WTC11 (cell line): ENCODE measurements around the gene TGM2. TPM values are rescaled to one million over a fixed set of nuclear protein-coding genes. Genes with fewer than 3 reads are reported as not detected.

Experiments used
- ATAC-seq: fragments of 200-7000 bp; cut with Tn5 transposase; 2 replicates; pipeline ENCODE4 v1.10.0; 2021; ENCODE audit warnings: mild to moderate bottlenecking, moderate library complexity
- CTCF ChIA-PET: fragments of 300-600 bp; sonication (Branson Sonifier 250); formaldehyde crosslinking; loops from one replicate; lab custom pipeline; 2021; ENCODE audit warnings: antibody characterized with exemption; lab: Charles Lee
- POLR2A ChIA-PET: fragments of 350-600 bp; sonication (Branson Sonifier 250); formaldehyde crosslinking; loops from one replicate; lab custom pipeline; 2021; ENCODE audit warnings: antibody characterized with exemption; lab: Charles Lee
- DNase-seq: peaks from one replicate; pipeline ENCODE4 v3.0.0; 2021; ENCODE audit warnings: low spot score
- H3K27ac Mint-ChIP-seq: 2 replicates; pipeline ENCODE4 v1.8.0; 2021; ENCODE audit warnings: mixed read lengths
- H3K27me3 Mint-ChIP-seq: 2 replicates; pipeline ENCODE4 v1.8.0; 2021; ENCODE audit warnings: low read depth, mild to moderate bottlenecking, moderate library complexity, mixed read lengths
- H3K36me3 Mint-ChIP-seq: 2 replicates; pipeline ENCODE4 v1.8.0; 2021; ENCODE audit warnings: mixed read lengths
- H3K4me1 Mint-ChIP-seq: 2 replicates; pipeline ENCODE4 v1.8.0; 2022; ENCODE audit warnings: mixed read lengths
- H3K4me3 Mint-ChIP-seq: 2 replicates; pipeline ENCODE4 v1.8.0; 2021; ENCODE audit warnings: mild to moderate bottlenecking, moderate library complexity, mixed read lengths
- H3K9me3 Mint-ChIP-seq: 2 replicates; pipeline ENCODE4 v1.8.0; 2021; ENCODE audit warnings: mixed read lengths
- CREB1 ChIP-seq: sonication (generic); formaldehyde crosslinking; IDR thresholded peaks from 2 replicates; pipeline ENCODE4 v1.8.0; 2023; ENCODE audit warnings: mild to moderate bottlenecking, missing genetic modification reagents
- EMX1 ChIP-seq: fragments of 250-450 bp; sonication (Bioruptor Pico); IDR thresholded peaks from 2 replicates; pipeline ENCODE4 v1.8.0; 2021; ENCODE audit warnings: mild to moderate bottlenecking
- FOXK1 ChIP-seq: sonication (generic); formaldehyde crosslinking; IDR thresholded peaks from 2 replicates; pipeline ENCODE4 v1.8.0; 2022; ENCODE audit warnings: mild to moderate bottlenecking, moderate library complexity, missing genetic modification reagents
- FOXP1 ChIP-seq: sonication (generic); formaldehyde crosslinking; IDR thresholded peaks from 2 replicates; pipeline ENCODE4 v1.8.0; 2022; ENCODE audit warnings: missing genetic modification reagents, mild to moderate bottlenecking, moderate library complexity, borderline replicate concordance
- GRHL2 ChIP-seq: fragments of 250-450 bp; sonication (Bioruptor Pico); IDR thresholded peaks from 2 replicates; pipeline ENCODE4 v1.8.0; 2022; ENCODE audit warnings: mild to moderate bottlenecking, moderate library complexity; ENCODE audit not compliant: insufficient replicate concordance, severe bottlenecking
- GTF2I ChIP-seq: fragments of 250-450 bp; sonication (Bioruptor Pico); conservative IDR thresholded peaks from 2 replicates; pipeline ENCODE4 v1.4.0; 2021; ENCODE audit warnings: mild to moderate bottlenecking
- HMGA2 ChIP-seq: fragments of 250-450 bp; sonication (Bioruptor Pico); IDR thresholded peaks from 2 replicates; pipeline ENCODE4 v1.4.0; 2021; ENCODE audit warnings: mild to moderate bottlenecking, moderate library complexity
- IRF2 ChIP-seq: sonication (generic); formaldehyde crosslinking; IDR thresholded peaks from 2 replicates; pipeline ENCODE4 v1.8.0; 2022; ENCODE audit warnings: low read depth, missing genetic modification reagents, borderline replicate concordance
- JAZF1 ChIP-seq: fragments of 250-450 bp; sonication (Bioruptor Pico); IDR thresholded peaks from 2 replicates; pipeline ENCODE4 v1.9.0; 2021; ENCODE audit warnings: moderate library complexity, mild to moderate bottlenecking, inconsistent platforms
- MXD4 ChIP-seq: fragments of 250-450 bp; sonication (Bioruptor Pico); IDR thresholded peaks from 2 replicates; pipeline ENCODE4 v1.8.0; 2021; ENCODE audit warnings: mild to moderate bottlenecking, moderate library complexity, borderline replicate concordance
- MYBL2 ChIP-seq: sonication (generic); formaldehyde crosslinking; IDR thresholded peaks from 2 replicates; pipeline ENCODE4 v1.8.1; 2023; ENCODE audit warnings: mild to moderate bottlenecking, moderate library complexity, missing genetic modification reagents
- RELA ChIP-seq: sonication (generic); formaldehyde crosslinking; IDR thresholded peaks from 2 replicates; pipeline ENCODE4 v1.8.1; 2022; ENCODE audit warnings: missing genetic modification reagents, mild to moderate bottlenecking, borderline replicate concordance
- RORB ChIP-seq: fragments of 250-450 bp; sonication (Bioruptor Pico); IDR thresholded peaks from 2 replicates; pipeline ENCODE4 v1.9.0; 2021; ENCODE audit warnings: mild to moderate bottlenecking
- TEAD4 ChIP-seq: sonication (generic); formaldehyde crosslinking; IDR thresholded peaks from 2 replicates; pipeline ENCODE4 v1.8.0; 2022; ENCODE audit warnings: mild to moderate bottlenecking, missing genetic modification reagents
- total RNA-seq: library from RNA; stranded (reverse); gene quantifications from 3 replicates; pipeline ENCODE4 v1.2.3, GENCODE V29; 2021
- TF ChIP-seq, protein P1 (sequence below): sonication (generic); formaldehyde crosslinking; IDR thresholded peaks from 2 replicates; pipeline ENCODE4 v1.8.0; 2023; ENCODE audit warnings: mild to moderate bottlenecking, missing genetic modification reagents
- TF ChIP-seq, protein P2 (sequence below): sonication (generic); formaldehyde crosslinking; IDR thresholded peaks from 2 replicates; pipeline ENCODE4 v1.8.1; 2023; ENCODE audit warnings: mild to moderate bottlenecking, missing genetic modification reagents, borderline replicate concordance
- TF ChIP-seq, protein P3 (sequence below): sonication (generic); formaldehyde crosslinking; IDR thresholded peaks from 2 replicates; pipeline ENCODE4 v1.8.0; 2022; ENCODE audit warnings: mild to moderate bottlenecking, missing genetic modification reagents
- TF ChIP-seq, protein P4 (sequence below): sonication (generic); formaldehyde crosslinking; IDR thresholded peaks from 2 replicates; pipeline ENCODE4 v1.8.1; 2022; ENCODE audit warnings: low read depth, mild to moderate bottlenecking, moderate library complexity, missing genetic modification reagents, borderline replicate concordance
- TF ChIP-seq, protein P5 (sequence below): sonication (generic); formaldehyde crosslinking; IDR thresholded peaks from 2 replicates; pipeline ENCODE4 v1.8.1; 2023; ENCODE audit warnings: mild to moderate bottlenecking, moderate library complexity, missing genetic modification reagents
- TF ChIP-seq, protein P6 (sequence below): sonication (generic); formaldehyde crosslinking; IDR thresholded peaks from 2 replicates; pipeline ENCODE4 v1.8.0; 2022; ENCODE audit warnings: mild to moderate bottlenecking, missing genetic modification reagents

The TGM2 gene
- total RNA-seq, 1 experiment from 2014 or later = 1.5 TPM

DNA sequence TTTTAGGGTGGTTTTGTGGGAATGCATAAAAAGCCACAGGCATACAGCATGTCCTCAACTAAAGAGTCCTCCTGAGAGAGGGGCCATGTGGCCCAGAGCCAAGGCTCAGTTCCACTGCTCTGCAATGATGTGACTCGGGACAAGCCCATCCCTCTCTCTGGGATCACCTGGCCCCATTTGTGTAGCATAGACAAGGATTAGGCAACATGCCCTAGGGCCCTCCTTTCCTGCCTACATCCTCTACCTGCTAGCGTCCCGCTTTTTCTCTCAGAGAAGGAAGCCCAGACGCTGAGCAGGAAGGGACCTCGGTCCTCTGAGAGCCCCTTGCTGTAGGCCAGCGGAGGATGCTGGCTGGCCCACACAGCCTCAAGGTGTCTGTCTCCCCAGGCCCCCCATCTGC is 8.8 kb downstream of the TGM2 start:
- no peaks in the 10 kb centered on the region for H3K36me3 Mint-ChIP-seq
- POLR2A ChIA-PET = no interaction called here
- CTCF ChIA-PET = interaction anchor here (1.2 kb wide), 1 partner anchor 99 kb away, joined by 3 read pairs; no protein-coding TSS in a partner anchor
- no peak for DNase-seq
- TF ChIP-seq GTF2I (CRISPR knock-in tag) (no peak), MXD4 (no peak), IRF2 (CRISPR knock-in tag) (no peak), FOXK1 (no peak)
- TF ChIP-seq, protein P1, sequence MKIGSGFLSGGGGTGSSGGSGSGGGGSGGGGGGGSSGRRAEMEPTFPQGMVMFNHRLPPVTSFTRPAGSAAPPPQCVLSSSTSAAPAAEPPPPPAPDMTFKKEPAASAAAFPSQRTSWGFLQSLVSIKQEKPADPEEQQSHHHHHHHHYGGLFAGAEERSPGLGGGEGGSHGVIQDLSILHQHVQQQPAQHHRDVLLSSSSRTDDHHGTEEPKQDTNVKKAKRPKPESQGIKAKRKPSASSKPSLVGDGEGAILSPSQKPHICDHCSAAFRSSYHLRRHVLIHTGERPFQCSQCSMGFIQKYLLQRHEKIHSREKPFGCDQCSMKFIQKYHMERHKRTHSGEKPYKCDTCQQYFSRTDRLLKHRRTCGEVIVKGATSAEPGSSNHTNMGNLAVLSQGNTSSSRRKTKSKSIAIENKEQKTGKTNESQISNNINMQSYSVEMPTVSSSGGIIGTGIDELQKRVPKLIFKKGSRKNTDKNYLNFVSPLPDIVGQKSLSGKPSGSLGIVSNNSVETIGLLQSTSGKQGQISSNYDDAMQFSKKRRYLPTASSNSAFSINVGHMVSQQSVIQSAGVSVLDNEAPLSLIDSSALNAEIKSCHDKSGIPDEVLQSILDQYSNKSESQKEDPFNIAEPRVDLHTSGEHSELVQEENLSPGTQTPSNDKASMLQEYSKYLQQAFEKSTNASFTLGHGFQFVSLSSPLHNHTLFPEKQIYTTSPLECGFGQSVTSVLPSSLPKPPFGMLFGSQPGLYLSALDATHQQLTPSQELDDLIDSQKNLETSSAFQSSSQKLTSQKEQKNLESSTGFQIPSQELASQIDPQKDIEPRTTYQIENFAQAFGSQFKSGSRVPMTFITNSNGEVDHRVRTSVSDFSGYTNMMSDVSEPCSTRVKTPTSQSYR (CRISPR knock-in tag) = no peak
- TF ChIP-seq, all 79 proteins: peak for 0
- no peak for ATAC-seq
- Mint-ChIP-seq H3K27ac (no peak overlapping the region), H3K27me3 (no peaks in the 10 kb centered on the region), H3K9me3 (no peaks in the 10 kb centered on the region), H3K4me1 (peaks cover 18% of the 10 kb centered on the region), H3K4me3 (no peak overlapping the region)

DNA sequence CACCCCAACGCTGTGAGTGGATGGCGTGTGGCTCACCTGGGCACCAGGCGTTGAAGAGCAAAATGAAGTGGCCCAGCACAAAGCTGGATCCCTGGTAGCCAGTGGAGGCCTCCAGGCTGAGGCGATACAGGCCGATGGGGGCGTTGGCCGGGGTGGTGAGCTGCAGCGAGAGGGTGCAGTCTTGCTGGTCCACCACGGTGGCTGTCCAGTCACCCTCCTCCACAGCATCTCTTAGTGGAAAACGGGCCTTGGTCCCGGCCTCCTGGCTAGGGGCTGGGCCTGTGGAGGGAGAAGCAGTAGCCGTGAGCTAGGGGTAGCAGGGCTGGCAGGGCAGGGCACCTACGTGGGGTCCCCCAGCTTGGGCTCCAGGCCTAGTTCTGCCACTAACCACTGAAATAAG is 9.3 kb downstream of the TGM2 start:
- Mint-ChIP-seq H3K4me1 (peaks cover 18% of the 10 kb centered on the region), H3K4me3 (no peak overlapping the region), H3K9me3 (no peaks in the 10 kb centered on the region), H3K27ac (no peak overlapping the region), H3K36me3 (no peaks in the 10 kb centered on the region), H3K27me3 (no peaks in the 10 kb centered on the region)
- ATAC-seq = no peak
- DNase-seq = no peak
- ChIA-PET CTCF (interaction anchor here (1.2 to 1.9 kb wide), 2 partner anchors 82 to 98 kb away, joined by 3 to 6 read pairs; no protein-coding TSS in a partner anchor), POLR2A (no interaction called here)
- TF ChIP-seq, protein P2, sequence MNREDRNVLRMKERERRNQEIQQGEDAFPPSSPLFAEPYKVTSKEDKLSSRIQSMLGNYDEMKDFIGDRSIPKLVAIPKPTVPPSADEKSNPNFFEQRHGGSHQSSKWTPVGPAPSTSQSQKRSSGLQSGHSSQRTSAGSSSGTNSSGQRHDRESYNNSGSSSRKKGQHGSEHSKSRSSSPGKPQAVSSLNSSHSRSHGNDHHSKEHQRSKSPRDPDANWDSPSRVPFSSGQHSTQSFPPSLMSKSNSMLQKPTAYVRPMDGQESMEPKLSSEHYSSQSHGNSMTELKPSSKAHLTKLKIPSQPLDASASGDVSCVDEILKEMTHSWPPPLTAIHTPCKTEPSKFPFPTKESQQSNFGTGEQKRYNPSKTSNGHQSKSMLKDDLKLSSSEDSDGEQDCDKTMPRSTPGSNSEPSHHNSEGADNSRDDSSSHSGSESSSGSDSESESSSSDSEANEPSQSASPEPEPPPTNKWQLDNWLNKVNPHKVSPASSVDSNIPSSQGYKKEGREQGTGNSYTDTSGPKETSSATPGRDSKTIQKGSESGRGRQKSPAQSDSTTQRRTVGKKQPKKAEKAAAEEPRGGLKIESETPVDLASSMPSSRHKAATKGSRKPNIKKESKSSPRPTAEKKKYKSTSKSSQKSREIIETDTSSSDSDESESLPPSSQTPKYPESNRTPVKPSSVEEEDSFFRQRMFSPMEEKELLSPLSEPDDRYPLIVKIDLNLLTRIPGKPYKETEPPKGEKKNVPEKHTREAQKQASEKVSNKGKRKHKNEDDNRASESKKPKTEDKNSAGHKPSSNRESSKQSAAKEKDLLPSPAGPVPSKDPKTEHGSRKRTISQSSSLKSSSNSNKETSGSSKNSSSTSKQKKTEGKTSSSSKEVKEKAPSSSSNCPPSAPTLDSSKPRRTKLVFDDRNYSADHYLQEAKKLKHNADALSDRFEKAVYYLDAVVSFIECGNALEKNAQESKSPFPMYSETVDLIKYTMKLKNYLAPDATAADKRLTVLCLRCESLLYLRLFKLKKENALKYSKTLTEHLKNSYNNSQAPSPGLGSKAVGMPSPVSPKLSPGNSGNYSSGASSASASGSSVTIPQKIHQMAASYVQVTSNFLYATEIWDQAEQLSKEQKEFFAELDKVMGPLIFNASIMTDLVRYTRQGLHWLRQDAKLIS (CRISPR knock-in tag) = no peak
- no peak for TF ChIP-seq FOXP1
- no peak for TF ChIP-seq MYBL2 (CRISPR knock-in tag)
- no peak for TF ChIP-seq TEAD4
- TF ChIP-seq, protein P1 (CRISPR knock-in tag) = no peak
- TF ChIP-seq EMX1 (CRISPR knock-in tag) = no peak
- TF ChIP-seq CREB1 (CRISPR knock-in tag) = no peak
- TF ChIP-seq, protein P3, sequence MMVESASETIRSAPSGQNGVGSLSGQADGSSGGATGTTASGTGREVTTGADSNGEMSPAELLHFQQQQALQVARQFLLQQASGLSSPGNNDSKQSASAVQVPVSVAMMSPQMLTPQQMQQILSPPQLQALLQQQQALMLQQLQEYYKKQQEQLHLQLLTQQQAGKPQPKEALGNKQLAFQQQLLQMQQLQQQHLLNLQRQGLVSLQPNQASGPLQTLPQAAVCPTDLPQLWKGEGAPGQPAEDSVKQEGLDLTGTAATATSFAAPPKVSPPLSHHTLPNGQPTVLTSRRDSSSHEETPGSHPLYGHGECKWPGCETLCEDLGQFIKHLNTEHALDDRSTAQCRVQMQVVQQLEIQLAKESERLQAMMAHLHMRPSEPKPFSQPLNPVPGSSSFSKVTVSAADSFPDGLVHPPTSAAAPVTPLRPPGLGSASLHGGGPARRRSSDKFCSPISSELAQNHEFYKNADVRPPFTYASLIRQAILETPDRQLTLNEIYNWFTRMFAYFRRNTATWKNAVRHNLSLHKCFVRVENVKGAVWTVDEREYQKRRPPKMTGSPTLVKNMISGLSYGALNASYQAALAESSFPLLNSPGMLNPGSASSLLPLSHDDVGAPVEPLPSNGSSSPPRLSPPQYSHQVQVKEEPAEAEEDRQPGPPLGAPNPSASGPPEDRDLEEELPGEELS (CRISPR knock-in tag) = no peak
- no peak for TF ChIP-seq RELA (CRISPR knock-in tag)
- TF ChIP-seq HMGA2 (CRISPR knock-in tag) = no peak
- TF ChIP-seq JAZF1 (CRISPR knock-in tag) = no peak
- TF ChIP-seq RORB = no peak
- TF ChIP-seq, protein P4, sequence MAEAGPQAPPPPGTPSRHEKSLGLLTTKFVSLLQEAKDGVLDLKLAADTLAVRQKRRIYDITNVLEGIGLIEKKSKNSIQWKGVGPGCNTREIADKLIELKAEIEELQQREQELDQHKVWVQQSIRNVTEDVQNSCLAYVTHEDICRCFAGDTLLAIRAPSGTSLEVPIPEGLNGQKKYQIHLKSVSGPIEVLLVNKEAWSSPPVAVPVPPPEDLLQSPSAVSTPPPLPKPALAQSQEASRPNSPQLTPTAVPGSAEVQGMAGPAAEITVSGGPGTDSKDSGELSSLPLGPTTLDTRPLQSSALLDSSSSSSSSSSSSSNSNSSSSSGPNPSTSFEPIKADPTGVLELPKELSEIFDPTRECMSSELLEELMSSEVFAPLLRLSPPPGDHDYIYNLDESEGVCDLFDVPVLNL (CRISPR knock-in tag) = no peak
- TF ChIP-seq, protein P5, sequence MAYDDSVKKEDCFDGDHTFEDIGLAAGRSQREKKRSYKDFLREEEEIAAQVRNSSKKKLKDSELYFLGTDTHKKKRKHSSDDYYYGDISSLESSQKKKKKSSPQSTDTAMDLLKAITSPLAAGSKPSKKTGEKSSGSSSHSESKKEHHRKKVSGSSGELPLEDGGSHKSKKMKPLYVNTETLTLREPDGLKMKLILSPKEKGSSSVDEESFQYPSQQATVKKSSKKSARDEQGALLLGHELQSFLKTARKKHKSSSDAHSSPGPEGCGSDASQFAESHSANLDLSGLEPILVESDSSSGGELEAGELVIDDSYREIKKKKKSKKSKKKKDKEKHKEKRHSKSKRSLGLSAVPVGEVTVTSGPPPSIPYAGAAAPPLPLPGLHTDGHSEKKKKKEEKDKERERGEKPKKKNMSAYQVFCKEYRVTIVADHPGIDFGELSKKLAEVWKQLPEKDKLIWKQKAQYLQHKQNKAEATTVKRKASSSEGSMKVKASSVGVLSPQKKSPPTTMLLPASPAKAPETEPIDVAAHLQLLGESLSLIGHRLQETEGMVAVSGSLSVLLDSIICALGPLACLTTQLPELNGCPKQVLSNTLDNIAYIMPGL (CRISPR knock-in tag) = no peak
- TF ChIP-seq, protein P6, sequence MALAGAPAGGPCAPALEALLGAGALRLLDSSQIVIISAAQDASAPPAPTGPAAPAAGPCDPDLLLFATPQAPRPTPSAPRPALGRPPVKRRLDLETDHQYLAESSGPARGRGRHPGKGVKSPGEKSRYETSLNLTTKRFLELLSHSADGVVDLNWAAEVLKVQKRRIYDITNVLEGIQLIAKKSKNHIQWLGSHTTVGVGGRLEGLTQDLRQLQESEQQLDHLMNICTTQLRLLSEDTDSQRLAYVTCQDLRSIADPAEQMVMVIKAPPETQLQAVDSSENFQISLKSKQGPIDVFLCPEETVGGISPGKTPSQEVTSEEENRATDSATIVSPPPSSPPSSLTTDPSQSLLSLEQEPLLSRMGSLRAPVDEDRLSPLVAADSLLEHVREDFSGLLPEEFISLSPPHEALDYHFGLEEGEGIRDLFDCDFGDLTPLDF (CRISPR knock-in tag) = no peak
- TF ChIP-seq GRHL2 (CRISPR knock-in tag) = no peak
